GM12878 (cell line): ENCODE data around the gene NAA15. TPM values are rescaled to one million over a fixed set of nuclear protein-coding genes. Genes with fewer than 3 reads are reported as not detected.

Experiments used
- ATAC-seq: fragments of 200-7000 bp; cut with Tn5 transposase; 3 replicates; pipeline ENCODE4 v1.9.1; 2020; ENCODE audit warnings: mild to moderate bottlenecking, moderate library complexity
- BruUV-seq: library from RNA; stranded (reverse); fragments of 400-500 nt; replicated peaks from 2 replicates; lab custom pipeline; 2021; lab: Mats Ljungman, UMichigan
- CTCF ChIA-PET: fragments of 300-600 bp; sonication (Branson Sonifier 250); formaldehyde crosslinking; extraction: SDS; loops from one replicate; lab custom pipeline; 2021; ENCODE audit warnings: inconsistent platforms; lab: Yijun Ruan, JAX
- POLR2A ChIA-PET: fragments of 350-600 bp; formaldehyde crosslinking; extraction: SDS; loops from one replicate; lab custom pipeline; 2021; ENCODE audit warnings: inconsistent platforms; lab: Charles Lee
- RAD21 ChIA-PET: fragments of 300-600 bp; sonication (Branson Sonifier 250); formaldehyde crosslinking; loops from one replicate; lab custom pipeline; 2023; ENCODE audit warnings: antibody characterized with exemption; ENCODE audit not compliant: unreplicated experiment; lab: Charles Lee
- SMC1A ChIA-PET: fragments of 300-600 bp; sonication (Branson Sonifier 250); formaldehyde crosslinking; loops from one replicate; lab custom pipeline; 2023; ENCODE audit not compliant: unreplicated experiment, uncharacterized antibody; lab: Charles Lee
- DNase-seq: peaks from one replicate; pipeline ENCODE4 v3.0.0-alpha.2; 2011; ENCODE audit warnings: low read depth, low spot score
- FAIRE-seq: peaks from 3 replicates; lab custom pipeline; 2011; peaks lifted over from hg19 to GRCh38; lab: Jason Lieb, UNC
- H2AFZ ChIP-seq: 2 replicates; pipeline ENCODE4 v1.6.0; 2011; ENCODE audit warnings: low read depth, low read length, control low read depth; ENCODE audit not compliant: control insufficient read depth
- H3K27ac ChIP-seq: 2 replicates; pipeline ENCODE4 v1.5.1; 2011; ENCODE audit warnings: control low read depth; ENCODE audit not compliant: control insufficient read depth, insufficient read depth
- H3K27me3 ChIP-seq, 2 experiments: replicated peaks in 1 of 2; 2 replicates each; pipeline versions ENCODE4 v1.6.0 to v1.6.1; 2011; ENCODE audit warnings: low read length in 1 of 2; ENCODE audit not compliant: control insufficient read depth in 2 of 2, insufficient read depth in 2 of 2
- H3K36me3 ChIP-seq, 2 experiments: 2 replicates each; pipeline ENCODE4 v1.5.1; 2011; ENCODE audit warnings: low read length in 1 of 2; ENCODE audit not compliant: control insufficient read depth in 2 of 2, insufficient read depth in 2 of 2
- H3K4me1 ChIP-seq: 2 replicates; pipeline ENCODE4 v1.6.1; 2011; ENCODE audit warnings: mild to moderate bottlenecking, low read length, moderate library complexity, mixed read lengths; ENCODE audit not compliant: control insufficient read depth, insufficient read depth
- H3K4me2 ChIP-seq: 2 replicates; pipeline ENCODE4 v1.6.0; 2011; ENCODE audit warnings: control low read depth; ENCODE audit not compliant: control insufficient read depth, insufficient read depth
- H3K4me3 ChIP-seq: fragments of 200-600 bp; sonication (generic); 2 replicates; pipeline ENCODE4 v1.5.1; 2016
- H3K79me2 ChIP-seq: 2 replicates; pipeline ENCODE4 v1.6.0; 2011; ENCODE audit warnings: low read length; ENCODE audit not compliant: control insufficient read depth, insufficient read depth
- H3K9ac ChIP-seq: 2 replicates; pipeline ENCODE4 v1.8.0; 2011; ENCODE audit warnings: low read length, control low read depth, mixed read lengths; ENCODE audit not compliant: control insufficient read depth, insufficient read depth
- H3K9me3 ChIP-seq: replicated peaks from 3 replicates; pipeline ENCODE4 v1.5.1; 2011; ENCODE audit warnings: mild to moderate bottlenecking, low read length; ENCODE audit not compliant: control insufficient read depth, insufficient read depth
- H4K20me1 ChIP-seq: 2 replicates; pipeline ENCODE4 v1.6.0; 2011; ENCODE audit not compliant: control insufficient read depth, insufficient read depth
- CBFB ChIP-seq: IDR thresholded peaks from 2 replicates; pipeline ENCODE4 v1.6.1; 2016; ENCODE audit warnings: antibody characterized with exemption, low read depth
- CBX3 ChIP-seq: fragments of 200-600 bp; sonication (generic); IDR thresholded peaks from 2 replicates; pipeline ENCODE4 v1.6.1; 2016; ENCODE audit warnings: low read depth, borderline replicate concordance
- NR2C2 ChIP-seq: IDR thresholded peaks from 2 replicates; pipeline ENCODE4 v1.6.1; 2011; ENCODE audit warnings: borderline replicate concordance, low read depth; ENCODE audit not compliant: control insufficient read depth, insufficient read length
- PAX5 ChIP-seq: IDR thresholded peaks from 2 replicates; pipeline ENCODE4 v1.6.1; 2011; ENCODE audit warnings: low read depth, low read length, borderline replicate concordance
- POU2F2 ChIP-seq: IDR thresholded peaks from 3 replicates; pipeline ENCODE4 v1.6.1; 2011; ENCODE audit warnings: low read depth, mild to moderate bottlenecking, low read length, borderline replicate concordance
- ZNF24 ChIP-seq: fragments of 450-650 bp; IDR thresholded peaks from 2 replicates; pipeline ENCODE4 v1.6.1; 2017; ENCODE audit warnings: antibody characterized with exemption, mild to moderate bottlenecking
- WGBS: methylation state at CpG from one replicate; pipeline ENCODE4 v1.1.6; 2016; ENCODE audit warnings: low lambda C conversion rate; ENCODE audit not compliant: insufficient replicate concordance, insufficient coverage; ENCODE audit errors: missing lambda C conversion rate; 5-methylcytosine and 5-hydroxymethylcytosine counted together
- in situ Hi-C: fragments of 300-500 bp; cut with MboI; formaldehyde crosslinking; loops from 9 replicates; pipeline ENCODE4 v1.14.3; 2018; ENCODE audit warnings: mixed read lengths
- intact Hi-C: fragments of 100-400 bp; cut with micrococcal nuclease; formaldehyde crosslinking; loops from one replicate; pipeline ENCODE4 v1.14.2; 2022; ENCODE audit not compliant: unreplicated experiment
- polyA plus RNA-seq, 11 experiments: library from polyadenylated mRNA; depleted of rRNA in 4 of 11; unstranded in 6 of 11; stranded (reverse) in 5 of 11; fragments of >200 nt; fragmentation: Nextera tagmentation in 4 of 11; fragmentation: Illumina TruSeq in 1 of 11; extraction: Ambion mirVana in 4 of 11; extraction: Trizol in 1 of 11; gene quantifications; 1 replicate in 1 of 11; 2 replicates in 10 of 11; pipeline versions ENCODE4 v1.2.1 to v1.2.3, GENCODE V29; 2011 to 2016; ENCODE audit warnings: inconsistent platforms in 2 of 11, missing spikeins in 2 of 11, low read depth in 1 of 11
- total RNA-seq, 4 experiments: library from RNA; depleted of rRNA in 3 of 4; stranded (reverse); fragments of >200 nt in 3 of 4; fragmentation: Illumina TruSeq in 1 of 4; extraction: Trizol in 1 of 4; gene quantifications; 2 replicates each; pipeline versions ENCODE4 v1.2.1 to v1.2.3, GENCODE V29; 2013 to 2021
- TF ChIP-seq, protein P1 (sequence below): IDR thresholded peaks from 2 replicates; pipeline ENCODE4 v1.6.1; 2011; ENCODE audit warnings: low read depth, low read length, improper control_type of control experiment, borderline replicate concordance
- TF ChIP-seq, protein P2 (sequence below): fragments of 450-650 bp; IDR thresholded peaks from 2 replicates; pipeline ENCODE4 v1.6.1; 2018; ENCODE audit warnings: borderline replicate concordance, mild to moderate bottlenecking; ENCODE audit not compliant: partially characterized antibody

NAA15 gene
- total and polyA plus RNA-seq, 10 of the 15 experiments (the other 5 are each of a cell fraction or from before 2014, with no cell fraction given) = 24.3 to 93.1 (median 51.9) TPM

DNA sequence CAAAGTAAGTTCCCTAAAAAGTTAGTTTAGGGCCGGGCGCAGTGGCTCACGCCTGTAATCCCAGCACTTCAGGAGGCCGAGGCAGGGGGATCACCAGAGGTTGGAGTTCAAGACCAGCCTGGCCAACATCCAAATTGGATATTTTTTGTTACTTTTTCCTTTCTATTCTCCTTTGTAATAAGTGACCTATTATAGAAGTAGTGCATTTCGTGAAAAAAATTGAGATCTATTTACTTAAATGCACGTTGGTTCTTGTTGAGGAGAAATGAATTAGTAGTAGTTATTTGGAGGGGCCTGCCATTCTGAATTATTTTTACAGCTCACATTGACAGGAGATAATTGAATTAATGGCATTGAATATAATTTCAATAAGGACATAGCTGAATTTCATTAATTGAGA, 23.3 kb downstream of the NAA15 start (continued):
- TF ChIP-seq, protein P1, sequence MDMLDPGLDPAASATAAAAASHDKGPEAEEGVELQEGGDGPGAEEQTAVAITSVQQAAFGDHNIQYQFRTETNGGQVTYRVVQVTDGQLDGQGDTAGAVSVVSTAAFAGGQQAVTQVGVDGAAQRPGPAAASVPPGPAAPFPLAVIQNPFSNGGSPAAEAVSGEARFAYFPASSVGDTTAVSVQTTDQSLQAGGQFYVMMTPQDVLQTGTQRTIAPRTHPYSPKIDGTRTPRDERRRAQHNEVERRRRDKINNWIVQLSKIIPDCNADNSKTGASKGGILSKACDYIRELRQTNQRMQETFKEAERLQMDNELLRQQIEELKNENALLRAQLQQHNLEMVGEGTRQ = no peak
- TF ChIP-seq NR2C2 = no peak
- no peak for TF ChIP-seq ZNF24
- no peak for TF ChIP-seq PAX5
- TF ChIP-seq, protein P2, sequence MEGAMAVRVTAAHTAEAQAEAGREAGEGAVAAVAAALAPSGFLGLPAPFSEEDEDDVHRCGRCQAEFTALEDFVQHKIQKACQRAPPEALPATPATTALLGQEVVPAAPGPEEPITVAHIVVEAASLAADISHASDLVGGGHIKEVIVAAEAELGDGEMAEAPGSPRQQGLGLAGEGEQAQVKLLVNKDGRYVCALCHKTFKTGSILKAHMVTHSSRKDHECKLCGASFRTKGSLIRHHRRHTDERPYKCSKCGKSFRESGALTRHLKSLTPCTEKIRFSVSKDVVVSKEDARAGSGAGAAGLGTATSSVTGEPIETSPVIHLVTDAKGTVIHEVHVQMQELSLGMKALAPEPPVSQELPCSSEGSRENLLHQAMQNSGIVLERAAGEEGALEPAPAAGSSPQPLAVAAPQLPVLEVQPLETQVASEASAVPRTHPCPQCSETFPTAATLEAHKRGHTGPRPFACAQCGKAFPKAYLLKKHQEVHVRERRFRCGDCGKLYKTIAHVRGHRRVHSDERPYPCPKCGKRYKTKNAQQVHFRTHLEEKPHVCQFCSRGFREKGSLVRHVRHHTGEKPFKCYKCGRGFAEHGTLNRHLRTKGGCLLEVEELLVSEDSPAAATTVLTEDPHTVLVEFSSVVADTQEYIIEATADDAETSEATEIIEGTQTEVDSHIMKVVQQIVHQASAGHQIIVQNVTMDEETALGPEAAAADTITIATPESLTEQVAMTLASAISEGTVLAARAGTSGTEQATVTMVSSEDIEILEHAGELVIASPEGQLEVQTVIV = no peak

DNA sequence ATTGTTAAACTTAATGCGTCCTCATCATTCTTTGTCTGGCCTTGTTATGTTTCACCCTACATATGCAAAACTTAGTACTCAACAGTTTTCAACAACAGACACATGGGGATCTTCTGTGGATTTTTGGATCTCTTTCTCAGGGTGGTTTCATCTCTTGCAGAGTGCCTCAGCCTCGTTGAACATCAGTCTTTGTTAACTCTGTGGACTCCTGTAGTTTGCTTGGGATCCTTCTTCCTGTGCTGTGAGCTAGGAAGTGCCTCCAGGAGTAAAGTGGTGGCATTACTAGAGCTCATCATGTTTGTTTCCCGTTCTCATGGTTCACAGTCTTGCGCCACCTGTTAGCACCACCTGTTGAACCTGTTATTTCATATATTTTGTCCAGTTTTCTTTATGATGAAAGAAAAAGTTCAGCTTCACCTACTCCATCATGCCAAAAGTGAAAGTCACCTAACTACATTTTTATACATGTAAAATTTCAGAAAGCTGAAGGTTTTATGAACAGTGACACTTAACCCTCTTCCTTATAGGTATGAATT, 28.4 kb downstream of the NAA15 start:
- WGBS = 89% methylated on average over 4 of the region's 4 CpGs
- Histone ChIP-seq H2AFZ (no peak overlapping the region), H3K27ac (peak overlapping the region; percentile 43), H3K9me3 (peaks cover 1% of the 10 kb centered on the region; the same call in 1 of the 3 replicates), H3K4me2 (peak overlapping the region; percentile 23), H3K9ac (no peak overlapping the region), H3K79me2 (peaks cover 85% of the 10 kb centered on the region), H3K36me3 (peaks cover 4 to 6% of the 10 kb centered on the region in 2 experiments), H3K27me3 (no peaks in the 10 kb centered on the region), H3K4me3 (no peak overlapping the region), H3K4me1 (peaks cover 12% of the 10 kb centered on the region; the same call in 1 of the 2 replicates), H4K20me1 (no peaks in the 10 kb centered on the region)
- ChIA-PET CTCF (interaction anchor here (0.8 to 3.4 kb wide), 5 partner anchors 12 to 231 kb away, joined by 3 to 18 read pairs (median 5); no protein-coding TSS in a partner anchor), POLR2A (interaction anchor here (1.0 to 2.7 kb wide), 5 partner anchors 8 to 33 kb away, joined by 3 to 16 read pairs (median 5); partner anchors contain the start of genes NAA15 and NDUFC1), RAD21 (interaction anchor here (0.6 to 3.3 kb wide), 6 partner anchors 8 to 101 kb away, joined by 3 to 17 read pairs (median 5); partner anchors contain the start of genes NAA15 and NDUFC1), SMC1A (interaction anchor here (0.8 to 3.3 kb wide), 9 partner anchors 9 to 116 kb away, joined by 3 to 25 read pairs (median 4); partner anchors contain the start of gene NAA15)
- DNase-seq (no peak), ATAC-seq (peak; percentile 23), FAIRE-seq (peak; percentile 13)
- no peak for TF ChIP-seq CBX3
- no peak for TF ChIP-seq CBFB
- 0 out of 3 replicates have a peak, but pooled peaks have one; percentile 13 for TF ChIP-seq POU2F2
- no TSS peak for BruUV-seq
- in situ Hi-C loops (no loop called here), intact Hi-C loops (no loop called here)
